ENCODE results near the gene SLC46A2.

The SLC46A2 gene

DNA sequence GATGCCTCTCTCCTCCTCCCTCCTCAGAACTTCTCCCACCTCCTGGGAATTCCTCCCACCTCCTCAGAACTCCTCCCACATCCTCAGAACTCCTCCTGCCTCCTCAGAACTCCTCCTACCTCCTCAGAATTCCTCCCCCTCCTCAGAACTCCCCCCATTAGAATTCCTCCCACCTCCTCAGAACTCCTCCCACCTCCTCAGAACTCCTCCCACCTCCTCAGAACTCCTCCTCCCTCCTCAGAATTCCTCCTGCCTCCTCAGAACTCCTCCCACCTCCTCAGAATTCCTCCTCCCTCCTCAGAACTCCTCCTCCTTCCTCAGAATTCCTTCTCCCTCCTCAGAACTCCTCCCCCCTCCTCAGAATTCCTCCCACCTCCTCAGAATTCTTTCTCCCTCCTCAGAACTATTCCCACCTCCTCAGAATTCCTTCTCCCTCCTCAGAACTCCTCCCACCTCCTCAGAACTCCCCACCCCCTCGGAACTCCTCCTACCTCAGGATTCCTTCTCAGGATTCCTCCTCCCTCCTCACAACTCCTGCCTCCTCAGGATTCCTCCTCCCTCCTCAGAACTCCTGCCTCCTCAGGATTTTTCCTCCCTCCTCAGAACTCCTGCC is 23.9 kb downstream of the SLC46A2 start:
- no peak overlapping the region for H3K27ac ChIP-seq
- TF ChIP-seq, protein P1, sequence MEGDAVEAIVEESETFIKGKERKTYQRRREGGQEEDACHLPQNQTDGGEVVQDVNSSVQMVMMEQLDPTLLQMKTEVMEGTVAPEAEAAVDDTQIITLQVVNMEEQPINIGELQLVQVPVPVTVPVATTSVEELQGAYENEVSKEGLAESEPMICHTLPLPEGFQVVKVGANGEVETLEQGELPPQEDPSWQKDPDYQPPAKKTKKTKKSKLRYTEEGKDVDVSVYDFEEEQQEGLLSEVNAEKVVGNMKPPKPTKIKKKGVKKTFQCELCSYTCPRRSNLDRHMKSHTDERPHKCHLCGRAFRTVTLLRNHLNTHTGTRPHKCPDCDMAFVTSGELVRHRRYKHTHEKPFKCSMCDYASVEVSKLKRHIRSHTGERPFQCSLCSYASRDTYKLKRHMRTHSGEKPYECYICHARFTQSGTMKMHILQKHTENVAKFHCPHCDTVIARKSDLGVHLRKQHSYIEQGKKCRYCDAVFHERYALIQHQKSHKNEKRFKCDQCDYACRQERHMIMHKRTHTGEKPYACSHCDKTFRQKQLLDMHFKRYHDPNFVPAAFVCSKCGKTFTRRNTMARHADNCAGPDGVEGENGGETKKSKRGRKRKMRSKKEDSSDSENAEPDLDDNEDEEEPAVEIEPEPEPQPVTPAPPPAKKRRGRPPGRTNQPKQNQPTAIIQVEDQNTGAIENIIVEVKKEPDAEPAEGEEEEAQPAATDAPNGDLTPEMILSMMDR (conservative IDR thresholded peaks at IDR 0.05) = no peak

DNA sequence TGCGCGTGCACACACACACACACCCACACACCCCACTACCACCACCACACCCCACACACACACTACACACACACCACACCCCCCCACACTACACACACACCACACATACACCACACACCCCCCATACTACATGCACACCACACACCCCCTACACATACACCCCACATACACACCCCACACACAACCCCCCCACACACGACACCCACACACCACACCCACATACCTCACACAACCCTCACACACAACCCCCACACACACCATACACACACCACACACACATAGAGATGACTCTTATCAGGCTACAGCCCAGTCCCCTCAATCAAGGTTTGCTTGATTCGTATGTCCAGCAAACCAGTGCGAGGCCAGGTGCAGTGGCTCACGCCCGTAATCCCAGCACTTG is 25.7 kb downstream of the SLC46A2 start:
- no peak overlapping the region for H3K27ac ChIP-seq
- TF ChIP-seq, protein P1 (conservative IDR thresholded peaks at IDR 0.05) = no peak

DNA sequence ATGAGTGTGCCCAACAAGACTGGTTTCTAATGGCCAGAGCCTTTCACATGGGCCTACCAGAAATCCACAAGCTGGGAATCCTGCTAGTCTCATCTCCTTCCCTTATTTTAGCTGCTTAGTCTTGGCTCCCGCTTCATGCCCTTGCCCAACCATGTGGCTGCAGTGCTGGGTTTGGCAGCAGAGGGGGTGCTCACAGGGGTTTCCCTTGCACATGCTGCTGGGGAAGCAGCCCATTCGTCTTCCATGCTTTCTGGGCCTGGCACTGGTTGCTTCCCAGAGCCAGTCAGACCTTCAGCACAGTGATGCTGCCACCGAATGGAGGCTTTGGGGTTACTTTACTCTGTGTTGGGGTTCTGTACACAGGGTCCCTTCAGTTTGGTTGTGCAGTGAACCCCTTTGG is 26.3 kb downstream of the SLC46A2 start:
- TF ChIP-seq, protein P1 (conservative IDR thresholded peaks at IDR 0.05) = no peak
- H3K27ac ChIP-seq = no peak overlapping the region

DNA sequence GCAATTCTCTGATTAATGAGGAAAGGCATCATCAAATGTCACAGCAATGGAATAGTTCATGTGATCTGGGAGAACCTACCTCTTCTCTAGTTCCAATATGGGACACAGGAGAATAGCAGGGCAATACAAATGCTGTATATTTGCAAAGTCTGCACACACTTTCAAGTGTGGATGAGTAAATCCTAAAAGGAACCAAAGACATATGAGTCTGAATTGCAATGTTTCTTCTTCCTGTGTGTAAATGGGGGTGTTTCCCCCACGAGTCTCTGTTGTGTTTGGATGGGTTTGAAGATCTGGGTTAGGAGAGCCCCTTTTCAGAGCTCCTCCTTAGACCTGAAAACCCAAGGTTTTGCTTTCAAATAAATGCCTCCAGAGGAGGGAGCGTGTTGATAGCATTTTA is 26.9 kb downstream of the SLC46A2 start:
- TF ChIP-seq, protein P1 (conservative IDR thresholded peaks at IDR 0.05) = no peak
- H3K27ac ChIP-seq = no peak overlapping the region

DNA sequence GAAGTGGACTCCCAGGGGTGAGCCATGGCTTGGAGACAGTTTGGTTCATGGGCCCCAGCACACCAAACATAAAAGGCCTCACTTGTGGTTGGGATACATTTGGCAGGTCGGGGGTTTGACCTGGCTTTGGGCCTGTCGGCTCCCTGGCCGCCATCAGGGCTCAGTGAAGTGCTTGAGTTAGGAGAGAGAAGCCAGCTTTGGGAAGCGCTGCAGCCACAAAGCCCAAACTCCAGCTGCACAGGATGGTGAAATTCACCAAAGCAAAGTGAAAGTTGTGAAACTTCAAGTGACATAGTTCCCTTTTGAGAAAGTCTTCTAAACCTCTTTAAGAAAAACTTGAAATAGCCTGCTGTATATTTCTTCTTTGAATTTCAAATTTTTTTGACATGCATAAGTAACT is 27.5 kb downstream of the SLC46A2 start:
- TF ChIP-seq, protein P1 (conservative IDR thresholded peaks at IDR 0.05) = no peak
- no peak overlapping the region for H3K27ac ChIP-seq

DNA sequence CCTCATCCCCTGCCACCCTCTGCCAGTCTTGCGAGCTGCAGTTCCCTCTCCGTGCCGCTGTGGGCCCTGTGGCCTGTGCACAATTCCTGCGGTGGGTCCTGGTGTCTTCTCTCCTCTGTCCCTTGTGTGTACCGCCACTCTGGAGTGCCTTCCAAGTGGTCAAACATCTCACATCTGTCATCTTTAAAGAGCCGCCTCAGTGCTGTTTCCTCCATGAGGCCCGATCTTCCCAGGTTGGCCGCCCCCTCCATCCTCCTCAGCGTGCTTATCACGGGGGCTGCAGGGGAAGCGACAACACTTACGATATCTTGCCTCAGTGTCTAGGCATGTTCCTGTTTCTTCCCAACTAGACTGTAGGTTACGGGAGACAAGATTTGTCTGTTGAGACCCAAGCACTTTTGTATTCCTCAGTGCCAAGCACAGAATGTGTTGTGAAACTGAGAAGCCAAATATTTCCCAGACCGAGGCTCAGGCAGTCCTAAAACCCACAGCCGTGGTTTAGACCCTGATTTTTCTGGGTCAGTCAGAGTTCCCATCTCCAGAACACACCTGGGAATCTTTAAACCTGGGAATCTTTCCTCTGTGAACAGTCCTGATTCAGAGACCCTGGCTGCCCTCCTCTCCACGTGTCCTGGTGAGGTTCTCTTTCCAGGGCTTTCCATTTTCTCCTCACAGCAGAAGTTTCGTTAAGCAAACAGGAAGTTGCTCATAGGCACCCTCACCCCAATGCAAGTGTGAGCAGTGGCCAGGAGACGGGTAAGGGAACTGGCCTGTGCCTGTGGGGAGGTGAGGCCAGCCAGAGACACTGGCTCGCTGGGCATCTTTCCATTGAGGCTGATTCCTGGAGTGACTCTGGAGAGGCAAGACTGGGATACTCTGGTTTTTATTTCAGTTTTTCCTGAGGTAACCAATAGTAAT is 28.8 kb downstream of the SLC46A2 start:
- H3K27ac ChIP-seq = no peak overlapping the region
- TF ChIP-seq, protein P1 (conservative IDR thresholded peaks at IDR 0.05) = no peak

DNA sequence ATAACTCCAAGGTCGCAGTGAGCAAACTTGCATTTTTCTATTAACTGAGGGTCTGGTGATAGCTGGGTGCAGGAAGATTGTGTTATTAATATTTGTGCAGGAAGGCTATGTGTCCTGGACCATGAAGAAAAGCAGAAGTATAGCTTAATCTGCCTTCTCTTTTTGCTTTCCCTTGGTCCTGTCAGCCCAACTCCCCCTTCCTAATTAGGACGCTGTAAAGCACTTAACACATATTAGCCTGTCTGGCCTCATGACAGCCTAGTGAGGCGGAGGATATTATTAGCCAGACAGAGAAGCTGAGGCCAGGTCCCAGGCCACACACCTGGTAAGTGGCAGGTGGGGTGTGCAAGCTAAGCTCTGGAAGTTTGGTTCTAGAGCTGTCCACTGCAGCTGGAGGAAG is 29.5 kb downstream of the SLC46A2 start:
- TF ChIP-seq, protein P1 (conservative IDR thresholded peaks at IDR 0.05) = no peak
- H3K27ac ChIP-seq = no peak overlapping the region
